GM12878 (cell line): ENCODE data around the gene ARIH2. TPM values are rescaled to one million over a fixed set of nuclear protein-coding genes. Genes with fewer than 3 reads are reported as not detected.

Experiments used
- ATAC-seq: fragments of 200-7000 bp; cut with Tn5 transposase; 3 replicates; pipeline ENCODE4 v1.9.1; 2020; ENCODE audit warnings: mild to moderate bottlenecking, moderate library complexity
- BruUV-seq: library from RNA; stranded (reverse); fragments of 400-500 nt; replicated peaks from 2 replicates; lab custom pipeline; 2021; lab: Mats Ljungman, UMichigan
- CTCF ChIA-PET: fragments of 300-600 bp; sonication (Branson Sonifier 250); formaldehyde crosslinking; extraction: SDS; loops from one replicate; lab custom pipeline; 2021; ENCODE audit warnings: inconsistent platforms; lab: Yijun Ruan, JAX
- POLR2A ChIA-PET: fragments of 350-600 bp; formaldehyde crosslinking; extraction: SDS; loops from one replicate; lab custom pipeline; 2021; ENCODE audit warnings: inconsistent platforms; lab: Charles Lee
- RAD21 ChIA-PET: fragments of 300-600 bp; sonication (Branson Sonifier 250); formaldehyde crosslinking; loops from one replicate; lab custom pipeline; 2023; ENCODE audit warnings: antibody characterized with exemption; ENCODE audit not compliant: unreplicated experiment; lab: Charles Lee
- SMC1A ChIA-PET: fragments of 300-600 bp; sonication (Branson Sonifier 250); formaldehyde crosslinking; loops from one replicate; lab custom pipeline; 2023; ENCODE audit not compliant: unreplicated experiment, uncharacterized antibody; lab: Charles Lee
- DNase-seq: peaks from one replicate; pipeline ENCODE4 v3.0.0-alpha.2; 2011; ENCODE audit warnings: low read depth, low spot score
- FAIRE-seq: peaks from 3 replicates; lab custom pipeline; 2011; peaks lifted over from hg19 to GRCh38; lab: Jason Lieb, UNC
- H2AFZ ChIP-seq: 2 replicates; pipeline ENCODE4 v1.6.0; 2011; ENCODE audit warnings: low read depth, low read length, control low read depth; ENCODE audit not compliant: control insufficient read depth
- H3K27ac ChIP-seq: 2 replicates; pipeline ENCODE4 v1.5.1; 2011; ENCODE audit warnings: control low read depth; ENCODE audit not compliant: control insufficient read depth, insufficient read depth
- H3K27me3 ChIP-seq, 2 experiments: replicated peaks in 1 of 2; 2 replicates each; pipeline versions ENCODE4 v1.6.0 to v1.6.1; 2011; ENCODE audit warnings: low read length in 1 of 2; ENCODE audit not compliant: control insufficient read depth in 2 of 2, insufficient read depth in 2 of 2
- H3K36me3 ChIP-seq, 2 experiments: 2 replicates each; pipeline ENCODE4 v1.5.1; 2011; ENCODE audit warnings: low read length in 1 of 2; ENCODE audit not compliant: control insufficient read depth in 2 of 2, insufficient read depth in 2 of 2
- H3K4me1 ChIP-seq: 2 replicates; pipeline ENCODE4 v1.6.1; 2011; ENCODE audit warnings: mild to moderate bottlenecking, low read length, moderate library complexity, mixed read lengths; ENCODE audit not compliant: control insufficient read depth, insufficient read depth
- H3K4me2 ChIP-seq: 2 replicates; pipeline ENCODE4 v1.6.0; 2011; ENCODE audit warnings: control low read depth; ENCODE audit not compliant: control insufficient read depth, insufficient read depth
- H3K4me3 ChIP-seq: fragments of 200-600 bp; sonication (generic); 2 replicates; pipeline ENCODE4 v1.5.1; 2016
- H3K79me2 ChIP-seq: 2 replicates; pipeline ENCODE4 v1.6.0; 2011; ENCODE audit warnings: low read length; ENCODE audit not compliant: control insufficient read depth, insufficient read depth
- H3K9ac ChIP-seq: 2 replicates; pipeline ENCODE4 v1.8.0; 2011; ENCODE audit warnings: low read length, control low read depth, mixed read lengths; ENCODE audit not compliant: control insufficient read depth, insufficient read depth
- H3K9me3 ChIP-seq: replicated peaks from 3 replicates; pipeline ENCODE4 v1.5.1; 2011; ENCODE audit warnings: mild to moderate bottlenecking, low read length; ENCODE audit not compliant: control insufficient read depth, insufficient read depth
- H4K20me1 ChIP-seq: 2 replicates; pipeline ENCODE4 v1.6.0; 2011; ENCODE audit not compliant: control insufficient read depth, insufficient read depth
- ESRRA ChIP-seq: IDR thresholded peaks from 2 replicates; pipeline ENCODE4 v1.6.1; 2012; ENCODE audit warnings: mild to moderate bottlenecking, low read length, improper control_type of control experiment
- KAT2A ChIP-seq: conservative IDR thresholded peaks from 2 replicates; pipeline ENCODE4 v1.6.1; 2011; ENCODE audit warnings: low read depth, low read length; ENCODE audit not compliant: control insufficient read depth
- NR2F1 ChIP-seq: fragments of 450-650 bp; conservative IDR thresholded peaks from 2 replicates; pipeline ENCODE4 v1.6.1; 2017; ENCODE audit warnings: mild to moderate bottlenecking
- PRDM15 ChIP-seq: fragments of 450-650 bp; formaldehyde crosslinking; IDR thresholded peaks from 2 replicates; pipeline ENCODE4 v1.4.0; 2020; ENCODE audit warnings: mild to moderate bottlenecking, moderate library complexity
- RBBP5 ChIP-seq: fragments of 200-600 bp; sonication (generic); conservative IDR thresholded peaks from 2 replicates; pipeline ENCODE4 v1.6.1; 2016
- RUNX3 ChIP-seq: IDR thresholded peaks from 2 replicates; pipeline ENCODE4 v1.6.1; 2012; ENCODE audit warnings: low read length, inconsistent platforms
- SIN3A ChIP-seq: IDR thresholded peaks from 2 replicates; pipeline ENCODE4 v1.6.1; 2012; ENCODE audit warnings: low read depth, low read length, improper control_type of control experiment
- TCF12 ChIP-seq: IDR thresholded peaks from 2 replicates; pipeline ENCODE4 v1.6.1; 2011; ENCODE audit warnings: low read depth, mild to moderate bottlenecking, low read length
- WGBS: methylation state at CpG from one replicate; pipeline ENCODE4 v1.1.6; 2016; ENCODE audit warnings: low lambda C conversion rate; ENCODE audit not compliant: insufficient replicate concordance, insufficient coverage; ENCODE audit errors: missing lambda C conversion rate; 5-methylcytosine and 5-hydroxymethylcytosine counted together
- in situ Hi-C: fragments of 300-500 bp; cut with MboI; formaldehyde crosslinking; loops from 9 replicates; pipeline ENCODE4 v1.14.3; 2018; ENCODE audit warnings: mixed read lengths
- intact Hi-C: fragments of 100-400 bp; cut with micrococcal nuclease; formaldehyde crosslinking; loops from one replicate; pipeline ENCODE4 v1.14.2; 2022; ENCODE audit not compliant: unreplicated experiment
- polyA plus RNA-seq, 11 experiments: library from polyadenylated mRNA; depleted of rRNA in 4 of 11; unstranded in 6 of 11; stranded (reverse) in 5 of 11; fragments of >200 nt; fragmentation: Nextera tagmentation in 4 of 11; fragmentation: Illumina TruSeq in 1 of 11; extraction: Ambion mirVana in 4 of 11; extraction: Trizol in 1 of 11; gene quantifications; 1 replicate in 1 of 11; 2 replicates in 10 of 11; pipeline versions ENCODE4 v1.2.1 to v1.2.3, GENCODE V29; 2011 to 2016; ENCODE audit warnings: inconsistent platforms in 2 of 11, missing spikeins in 2 of 11, low read depth in 1 of 11
- total RNA-seq, 4 experiments: library from RNA; depleted of rRNA in 3 of 4; stranded (reverse); fragments of >200 nt in 3 of 4; fragmentation: Illumina TruSeq in 1 of 4; extraction: Trizol in 1 of 4; gene quantifications; 2 replicates each; pipeline versions ENCODE4 v1.2.1 to v1.2.3, GENCODE V29; 2013 to 2021

The ARIH2 gene
- total and polyA plus RNA-seq, 10 of the 15 experiments (the other 5 are each of a cell fraction or from before 2014, with no cell fraction given) = 18.7 to 74.7 (median 63.7) TPM

GRCh38 chr3:48926425-48927392, 8.1 kb downstream of the ARIH2 start:
- no peak for TF ChIP-seq TCF12
- peak; percentile 39; the same call in 1 of the 2 replicates for TF ChIP-seq NR2F1
- no peak for TF ChIP-seq PRDM15 (CRISPR knock-in tag)
- no peak for TF ChIP-seq KAT2A
- TF ChIP-seq RBBP5 = no peak
- TF ChIP-seq RUNX3 = 0 out of 2 replicates have a peak, but pooled peaks have one; percentile 23
- TF ChIP-seq ESRRA = no peak
- TF ChIP-seq SIN3A = no peak
- DNase-seq = no peak
- 46% methylated on average over 11 of the region's 11 CpGs for WGBS
- ATAC-seq = peak; percentile 60
- Histone ChIP-seq H3K4me2 (peak overlapping the region; percentile 74), H3K79me2 (peaks cover 61% of the 10 kb centered on the region), H3K9me3 (no peaks in the 10 kb centered on the region), H3K27me3 (no peaks in the 10 kb centered on the region), H4K20me1 (no peaks in the 10 kb centered on the region; the same call in none of the 2 replicates), H3K36me3 (peaks cover 1 to 29% of the 10 kb centered on the region in 2 experiments; a peak in 2 of 4 replicates), H3K4me1 (peaks cover 30% of the 10 kb centered on the region), H3K4me3 (no peak overlapping the region; the same call in 1 of the 2 replicates), H3K27ac (peak overlapping the region; percentile 33), H2AFZ (no peak overlapping the region), H3K9ac (0 out of 2 replicates have a peak overlapping the region, but pooled peaks have one; percentile 27)
- ChIA-PET POLR2A (interaction anchor here (0.8 to 1.5 kb wide), 3 partner anchors 8 to 13 kb away, joined by 3 to 4 read pairs (median 3); partner anchors contain the start of gene ARIH2), RAD21 (no interaction called here), CTCF (interaction anchor here (2.3 to 4.0 kb wide), 2 partner anchors 26 to 81 kb away, joined by 5 to 18 read pairs; partner anchors contain the start of gene WDR6), SMC1A (interaction anchor here (1.0 to 1.6 kb wide), 4 partner anchors 10 to 34 kb away, joined by 3 to 5 read pairs (median 4); no protein-coding TSS in a partner anchor)
- BruUV-seq = no TSS peak
- FAIRE-seq = no peak
- in situ Hi-C loops (no loop called here), intact Hi-C loops (no loop called here)
